GM12874 (cell line): ENCODE results near the gene RND3.

Experiments
- TF ChIP-seq, protein P1 (sequence below): IDR thresholded peaks from 2 replicates; pipeline ENCODE4 v1.5.1; 2011; ENCODE audit warnings: low read depth, mild to moderate bottlenecking, control low read depth, low read length, moderate library complexity; ENCODE audit not compliant: insufficient read depth

RND3 gene

DNA sequence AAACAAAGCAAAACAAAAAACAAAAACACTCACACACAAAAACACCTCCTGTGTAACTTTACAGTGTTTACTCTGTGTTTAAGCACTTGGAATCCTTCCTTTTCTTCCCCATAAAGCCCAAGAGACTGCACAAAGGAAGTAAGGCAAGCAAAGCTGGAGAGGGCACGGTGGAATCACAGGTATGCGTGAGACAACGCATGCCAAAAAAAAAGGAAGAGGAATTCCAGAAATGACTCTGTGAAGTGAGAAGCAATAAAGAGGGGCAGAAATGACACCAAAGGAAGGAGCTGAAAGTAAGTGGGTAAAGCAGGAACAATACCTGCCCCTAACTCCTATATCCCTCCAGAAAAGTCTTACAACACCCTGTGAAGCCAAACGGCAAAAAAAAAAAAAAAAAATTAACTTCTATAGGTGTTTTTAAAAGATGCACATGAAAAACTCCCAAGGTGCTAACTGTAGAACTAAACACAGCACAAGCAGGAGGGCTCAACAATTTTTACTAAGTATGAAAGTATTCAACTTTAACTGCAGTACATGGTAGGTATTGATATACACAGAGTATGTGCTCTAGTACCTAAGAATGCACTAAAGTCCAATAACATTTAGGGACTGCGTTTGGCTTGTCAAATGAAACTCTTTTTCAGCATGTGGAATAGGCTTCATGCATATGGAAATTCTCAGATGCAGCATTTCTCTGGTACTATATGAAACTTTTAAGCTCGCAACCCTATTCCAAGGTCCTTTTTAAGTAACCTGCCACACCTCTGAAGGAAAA lies 9.1 kb downstream of the RND3 start:
- TF ChIP-seq, protein P1, sequence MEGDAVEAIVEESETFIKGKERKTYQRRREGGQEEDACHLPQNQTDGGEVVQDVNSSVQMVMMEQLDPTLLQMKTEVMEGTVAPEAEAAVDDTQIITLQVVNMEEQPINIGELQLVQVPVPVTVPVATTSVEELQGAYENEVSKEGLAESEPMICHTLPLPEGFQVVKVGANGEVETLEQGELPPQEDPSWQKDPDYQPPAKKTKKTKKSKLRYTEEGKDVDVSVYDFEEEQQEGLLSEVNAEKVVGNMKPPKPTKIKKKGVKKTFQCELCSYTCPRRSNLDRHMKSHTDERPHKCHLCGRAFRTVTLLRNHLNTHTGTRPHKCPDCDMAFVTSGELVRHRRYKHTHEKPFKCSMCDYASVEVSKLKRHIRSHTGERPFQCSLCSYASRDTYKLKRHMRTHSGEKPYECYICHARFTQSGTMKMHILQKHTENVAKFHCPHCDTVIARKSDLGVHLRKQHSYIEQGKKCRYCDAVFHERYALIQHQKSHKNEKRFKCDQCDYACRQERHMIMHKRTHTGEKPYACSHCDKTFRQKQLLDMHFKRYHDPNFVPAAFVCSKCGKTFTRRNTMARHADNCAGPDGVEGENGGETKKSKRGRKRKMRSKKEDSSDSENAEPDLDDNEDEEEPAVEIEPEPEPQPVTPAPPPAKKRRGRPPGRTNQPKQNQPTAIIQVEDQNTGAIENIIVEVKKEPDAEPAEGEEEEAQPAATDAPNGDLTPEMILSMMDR, result no peak

DNA sequence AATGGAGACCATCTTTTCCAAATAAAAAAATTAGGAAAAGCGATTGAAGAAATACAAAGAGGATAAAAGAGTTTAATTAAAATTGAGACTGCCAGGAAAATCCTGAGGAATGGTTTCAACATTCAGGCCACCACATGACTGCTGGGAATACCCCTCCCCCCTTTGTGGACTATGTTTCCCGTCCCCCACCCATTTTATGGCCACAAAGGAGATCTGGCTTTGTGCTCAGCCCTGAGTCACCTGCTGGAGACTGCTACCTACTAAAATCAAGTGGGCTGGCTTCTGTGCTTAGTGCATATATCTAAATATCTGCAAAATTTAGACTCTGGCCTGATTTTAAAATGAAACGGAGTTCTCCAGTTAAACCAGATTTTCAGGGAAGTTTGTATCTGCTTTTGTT lies 10.1 kb downstream of the RND3 start:
- TF ChIP-seq, protein P1, result no peak

DNA sequence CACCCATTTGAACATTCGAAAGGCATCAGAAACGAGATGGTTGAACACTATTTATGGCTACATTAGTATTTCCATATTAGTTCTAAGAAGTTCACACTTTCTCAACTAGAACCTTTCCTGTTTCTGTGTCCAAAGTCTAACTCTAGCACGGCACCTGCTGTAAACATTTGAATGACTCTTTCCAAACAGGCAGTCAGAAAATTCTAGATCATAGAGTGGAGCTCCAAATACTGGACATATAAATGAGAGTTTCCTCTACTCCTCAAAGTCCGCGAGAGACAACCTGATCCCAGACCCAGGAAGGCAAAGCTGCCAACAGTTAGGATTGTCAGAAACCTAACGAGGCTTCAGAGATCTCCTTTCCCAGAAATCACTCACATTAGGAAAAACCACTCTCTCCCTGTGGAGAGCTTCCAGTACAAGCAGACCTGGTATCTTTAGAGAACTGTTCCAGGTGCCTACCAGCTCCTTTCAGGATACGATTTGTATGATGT lies 10.6 kb downstream of the RND3 start:
- TF ChIP-seq, protein P1, result no peak

DNA sequence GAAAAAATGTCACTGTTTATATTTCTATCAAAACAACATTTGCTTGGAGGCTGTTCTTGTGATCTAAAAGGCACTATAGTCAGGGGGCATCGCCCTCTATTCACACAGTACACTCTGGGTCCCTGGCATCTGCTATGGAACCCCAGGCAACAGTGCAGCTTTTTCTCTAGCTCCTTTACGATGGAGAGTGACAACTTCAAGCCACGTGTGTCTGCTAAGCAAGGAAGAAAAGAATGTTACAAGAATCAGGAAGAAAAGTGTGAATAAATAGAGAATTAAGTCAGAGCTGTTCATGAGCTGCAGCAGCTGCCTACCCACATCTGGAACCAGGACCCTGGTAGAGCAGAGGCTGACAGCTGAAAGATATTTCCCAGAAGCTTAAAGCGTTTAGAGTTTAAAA lies 11.2 kb downstream of the RND3 start:
- TF ChIP-seq, protein P1, result no peak

DNA sequence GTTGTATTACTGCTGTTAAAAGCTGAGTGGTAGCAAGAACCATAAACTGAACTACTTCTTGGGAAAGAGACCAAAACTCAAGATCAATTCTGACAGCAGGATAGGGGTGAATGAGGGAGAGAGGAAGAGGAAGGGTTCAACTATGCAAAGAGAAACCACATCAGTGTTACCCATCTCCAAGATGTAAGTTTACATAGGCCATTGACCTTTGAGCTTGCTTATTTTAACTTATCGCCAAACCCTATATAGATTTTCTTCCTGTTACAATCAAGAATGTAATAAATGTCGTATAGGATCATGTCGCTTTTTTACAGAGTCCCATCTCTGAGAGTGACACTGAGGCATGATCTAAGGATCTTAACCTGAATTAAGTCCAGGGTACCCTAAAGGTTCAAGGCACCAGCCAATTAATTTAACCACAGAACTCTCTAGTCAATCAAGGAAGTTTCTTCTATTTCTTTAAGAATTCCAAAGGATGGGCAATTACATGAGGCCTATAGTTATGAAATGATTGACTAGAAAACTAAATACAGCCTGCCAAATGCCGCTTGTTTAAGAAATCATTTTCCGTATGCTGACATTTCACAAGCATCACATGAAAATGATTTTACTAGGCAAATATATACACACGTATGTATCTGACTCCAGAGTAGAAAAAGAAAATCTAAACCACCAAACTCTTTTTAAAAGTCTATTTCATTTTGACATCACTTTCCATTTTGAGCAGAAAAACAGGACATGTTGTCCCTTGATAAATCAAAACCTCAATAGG lies 11.8 kb downstream of the RND3 start:
- TF ChIP-seq, protein P1, result no peak

DNA sequence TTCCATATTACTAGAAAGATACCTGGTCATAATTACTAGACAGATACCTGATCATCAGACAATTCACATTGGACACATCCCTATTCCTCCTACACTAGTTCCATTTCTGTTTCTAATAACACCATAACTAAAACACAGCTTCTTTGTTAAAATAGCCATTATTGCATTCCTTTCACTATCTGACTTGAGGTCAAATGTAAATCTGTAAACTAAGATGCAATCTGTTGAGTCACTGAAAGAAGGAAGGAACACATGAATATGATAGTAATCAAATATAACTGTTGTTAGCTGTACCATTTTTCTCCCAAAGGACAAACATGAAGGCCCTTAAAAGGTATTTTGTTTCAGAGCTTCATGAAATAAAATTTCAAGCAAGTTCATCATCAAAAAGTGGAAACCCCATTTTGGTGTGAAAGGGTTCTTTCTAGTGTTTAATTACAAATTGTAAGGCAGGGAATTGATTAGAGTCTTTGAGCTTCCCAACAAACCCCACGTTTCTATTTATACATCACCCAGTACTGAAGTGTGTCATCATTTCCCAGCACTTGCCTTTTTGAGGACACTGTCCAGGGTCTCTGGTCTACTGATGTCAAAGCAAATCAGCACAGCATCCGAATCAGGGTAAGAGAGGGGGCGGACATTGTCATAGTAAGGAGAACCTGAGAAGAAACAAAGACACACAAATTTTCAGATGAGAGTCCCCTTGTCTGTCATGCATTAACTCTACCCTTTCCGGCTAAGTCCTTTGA lies 13.0 kb downstream of the RND3 start:
- TF ChIP-seq, protein P1, result no peak

DNA sequence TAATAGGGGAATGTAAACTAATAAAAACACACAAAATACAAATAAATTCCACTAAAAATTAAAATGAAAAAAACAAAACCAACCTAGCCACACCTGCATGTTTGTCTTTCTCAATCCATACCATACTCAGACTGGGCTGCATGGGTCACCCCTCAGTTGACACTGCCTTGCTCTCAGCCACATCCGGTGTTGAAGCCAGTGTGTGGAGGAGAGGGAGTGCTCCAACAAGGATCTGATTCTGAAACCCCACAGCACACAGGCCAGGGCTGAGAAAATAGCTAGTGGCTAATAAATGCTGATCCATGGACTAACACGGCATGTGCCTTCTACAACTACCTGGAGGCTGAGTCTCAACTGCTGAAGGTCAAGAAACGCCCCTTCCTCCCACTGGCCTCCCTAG lies 13.7 kb downstream of the RND3 start:
- TF ChIP-seq, protein P1, result no peak
